HG02798 (cell line): ENCODE results near the gene PCDHGC5.
A peak's percentile ranks its signal among the peaks of the same experiment; 100 is the strongest.

Source experiments
- ATAC-seq: cut with Tn5 transposase; IDR thresholded peaks from one replicate; pipeline ENCODE4 v1.9.1; 2021; ENCODE audit warnings: mild to moderate bottlenecking; ENCODE audit not compliant: unreplicated experiment, poor library complexity

PCDHGC5 gene

GRCh38 chr5:141488591-141489561 lies at the start of gene PCDHGC5:
TSS of gene PCDHGC5 (plus strand) at chr5:141489081. CDS start at chr5:141489241, 160 bp downstream.
- ATAC-seq: no peak

DNA sequence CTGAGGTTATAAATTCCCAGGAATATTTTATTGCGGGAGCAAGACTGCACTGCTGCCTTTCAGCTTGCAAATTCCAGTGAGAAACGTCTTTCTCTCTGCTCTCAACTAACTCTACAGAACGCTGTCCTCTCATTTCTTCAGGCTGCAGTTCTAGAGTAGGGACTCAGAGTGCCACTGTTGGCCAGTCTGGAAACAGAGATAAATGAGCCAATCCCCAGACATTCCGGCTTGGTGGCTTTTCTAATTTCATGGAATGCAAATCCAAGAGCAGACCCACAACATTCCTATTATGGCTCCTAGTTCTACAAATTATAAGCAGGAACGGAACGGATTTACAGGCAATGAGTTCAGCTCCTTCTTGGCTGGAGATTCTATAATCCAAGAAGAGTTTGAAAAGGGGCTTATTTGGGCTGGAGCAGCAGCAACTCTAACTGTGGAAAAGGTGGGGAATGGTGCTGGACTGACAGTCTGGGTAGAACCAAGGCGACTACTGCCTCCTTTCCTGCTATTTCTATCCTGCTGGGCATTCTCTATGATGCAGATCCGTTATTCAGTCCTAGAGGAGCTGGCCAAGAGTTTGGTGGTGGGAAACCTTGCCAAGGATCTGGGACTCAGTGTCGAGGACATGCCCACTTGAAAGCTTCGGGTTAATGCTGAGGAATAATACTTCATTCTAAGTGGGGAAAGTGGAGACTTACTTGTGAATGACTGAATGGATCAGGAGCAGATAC lies 49.3 kb upstream of the PCDHGC5 start:
- no peak for ATAC-seq

DNA sequence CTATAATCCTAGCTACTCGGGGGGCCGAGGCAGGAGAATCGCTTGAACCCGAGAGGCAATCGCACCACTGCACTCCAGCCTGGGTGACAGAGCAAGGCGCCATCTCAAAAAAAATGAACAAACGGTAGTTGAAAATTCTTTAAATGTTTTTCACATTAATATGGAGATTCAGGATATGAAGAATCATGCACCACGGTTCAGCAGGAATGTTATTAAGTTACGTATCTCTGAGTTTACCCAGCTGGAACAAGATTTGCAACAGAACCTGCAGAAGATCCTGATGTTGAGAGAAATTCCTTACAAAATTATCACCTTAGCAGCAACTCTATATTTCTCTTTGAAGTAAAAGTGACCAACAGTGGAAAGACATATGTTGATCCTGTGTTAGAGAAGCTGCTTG lies 48.5 kb upstream of the PCDHGC5 start:
- no peak for ATAC-seq

DNA sequence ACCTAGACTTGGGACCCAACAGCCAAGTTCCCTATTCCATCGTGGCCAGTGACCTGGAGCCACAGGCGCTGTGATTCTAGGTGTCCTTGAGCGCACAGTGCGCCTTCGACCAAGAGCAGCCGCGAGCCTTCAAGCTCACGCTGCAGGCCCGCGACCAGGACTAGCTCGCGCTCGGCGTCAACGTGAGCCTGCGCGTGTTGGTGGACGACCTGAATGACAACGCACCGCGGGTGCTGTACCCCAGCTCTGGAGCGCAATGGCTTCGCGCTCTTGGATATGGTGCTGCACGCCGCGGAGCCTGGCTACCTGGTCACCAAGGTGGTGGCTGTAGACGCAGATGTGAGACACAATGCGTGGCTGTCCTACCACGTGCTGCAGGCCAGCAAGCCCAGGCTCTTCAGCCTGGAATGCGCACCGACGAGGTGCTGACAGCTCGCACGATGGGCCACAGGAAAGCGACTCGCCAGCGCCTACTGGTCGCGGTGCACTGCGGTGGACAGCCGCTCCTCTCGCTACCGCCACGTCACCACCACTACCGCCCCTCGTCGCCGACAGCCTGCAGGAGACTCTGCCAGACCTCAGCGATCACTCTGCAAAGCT lies 47.2 kb upstream of the PCDHGC5 start:
- ATAC-seq: no peak

GRCh38 chr5:141465351-141465750 lies 23.5 kb upstream of the PCDHGC5 start:
- no peak for ATAC-seq

- ATAC-seq: peak; percentile 99
Measured at GRCh38 chr5:141475625-141476131, 13.2 kb upstream of the PCDHGC5 start, which contains the start of gene PCDHGC3. TSS of gene PCDHGC3 (plus strand) at chr5:141475966. CDS start at chr5:141476117, 151 bp downstream.

DNA sequence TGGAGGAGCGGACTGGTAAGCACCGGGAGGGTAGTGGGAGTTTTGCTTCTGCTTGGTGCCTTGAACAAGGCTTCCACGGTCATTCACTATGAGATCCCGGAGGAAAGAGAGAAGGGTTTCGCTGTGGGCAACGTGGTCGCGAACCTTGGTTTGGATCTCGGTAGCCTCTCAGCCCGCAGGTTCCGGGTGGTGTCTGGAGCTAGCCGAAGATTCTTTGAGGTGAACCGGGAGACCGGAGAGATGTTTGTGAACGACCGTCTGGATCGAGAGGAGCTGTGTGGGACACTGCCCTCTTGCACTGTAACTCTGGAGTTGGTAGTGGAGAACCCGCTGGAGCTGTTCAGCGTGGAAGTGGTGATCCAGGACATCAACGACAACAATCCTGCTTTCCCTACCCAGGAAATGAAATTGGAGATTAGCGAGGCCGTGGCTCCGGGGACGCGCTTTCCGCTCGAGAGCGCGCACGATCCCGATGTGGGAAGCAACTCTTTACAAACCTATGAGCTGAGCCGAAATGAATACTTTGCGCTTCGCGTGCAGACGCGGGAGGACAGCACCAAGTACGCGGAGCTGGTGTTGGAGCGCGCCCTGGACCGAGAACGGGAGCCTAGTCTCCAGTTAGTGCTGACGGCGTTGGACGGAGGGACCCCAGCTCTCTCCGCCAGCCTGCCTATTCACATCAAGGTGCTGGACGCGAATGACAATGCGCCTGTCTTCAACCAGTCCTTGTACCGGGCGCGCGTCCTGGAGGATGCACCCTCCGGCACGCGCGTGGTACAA lies 12.6 kb upstream of the PCDHGC5 start:
- peak; percentile 22 for ATAC-seq

GRCh38 chr5:141477044-141477575 lies 11.8 kb upstream of the PCDHGC5 start:
- no peak for ATAC-seq

DNA sequence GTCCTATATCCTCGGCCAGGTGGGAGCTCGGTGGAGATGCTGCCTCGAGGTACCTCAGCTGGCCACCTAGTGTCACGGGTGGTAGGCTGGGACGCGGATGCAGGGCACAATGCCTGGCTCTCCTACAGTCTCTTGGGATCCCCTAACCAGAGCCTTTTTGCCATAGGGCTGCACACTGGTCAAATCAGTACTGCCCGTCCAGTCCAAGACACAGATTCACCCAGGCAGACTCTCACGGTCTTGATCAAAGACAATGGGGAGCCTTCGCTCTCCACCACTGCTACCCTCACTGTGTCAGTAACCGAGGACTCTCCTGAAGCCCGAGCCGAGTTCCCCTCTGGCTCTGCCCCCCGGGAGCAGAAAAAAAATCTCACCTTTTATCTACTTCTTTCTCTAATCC lies 11.1 kb upstream of the PCDHGC5 start:
- no peak for ATAC-seq

DNA sequence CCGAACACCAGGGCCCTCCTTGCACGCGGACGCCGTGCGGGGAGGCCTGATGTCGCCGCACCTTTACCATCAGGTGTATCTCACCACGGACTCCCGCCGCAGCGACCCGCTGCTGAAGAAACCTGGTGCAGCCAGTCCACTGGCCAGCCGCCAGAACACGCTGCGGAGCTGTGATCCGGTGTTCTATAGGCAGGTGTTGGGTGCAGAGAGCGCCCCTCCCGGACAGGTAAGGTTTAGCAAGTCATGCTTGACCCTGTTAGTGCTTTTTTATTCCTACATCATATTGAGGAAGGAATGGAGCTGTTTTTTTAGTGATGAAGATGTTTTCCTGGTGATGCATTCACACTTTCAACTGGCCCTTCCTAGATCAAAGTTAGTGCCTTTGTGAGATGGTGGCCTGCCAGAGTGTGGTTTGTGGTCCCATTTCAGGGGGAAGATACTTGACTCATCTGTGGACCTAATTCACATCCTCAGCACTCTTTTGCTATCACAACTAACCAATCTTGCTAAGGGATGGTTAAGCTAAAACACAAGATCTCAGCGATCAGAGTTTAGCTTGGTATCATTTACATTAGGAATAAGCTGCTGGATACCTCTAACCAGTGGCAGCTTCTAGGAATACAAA lies 10.4 kb upstream of the PCDHGC5 start:
- no peak for ATAC-seq

DNA sequence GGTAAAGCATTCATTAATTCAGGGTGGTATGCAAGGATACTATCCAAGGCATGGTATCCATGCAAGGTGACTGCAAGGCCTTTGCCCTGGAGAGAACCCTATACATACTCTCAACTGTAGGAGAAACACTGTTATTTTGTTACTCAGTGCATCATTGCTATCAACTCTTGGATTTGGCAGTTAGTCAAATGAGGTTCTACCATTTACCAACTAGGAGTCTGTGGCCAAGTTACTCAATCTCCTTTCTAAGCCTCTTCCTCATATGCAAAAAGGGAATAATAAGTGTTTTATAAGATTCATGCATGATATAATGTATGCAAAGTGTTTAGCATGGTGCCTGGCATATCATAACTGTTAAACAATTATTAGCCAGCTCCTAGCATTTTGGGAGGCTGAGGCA lies 9.1 kb upstream of the PCDHGC5 start:
- ATAC-seq: no peak

DNA sequence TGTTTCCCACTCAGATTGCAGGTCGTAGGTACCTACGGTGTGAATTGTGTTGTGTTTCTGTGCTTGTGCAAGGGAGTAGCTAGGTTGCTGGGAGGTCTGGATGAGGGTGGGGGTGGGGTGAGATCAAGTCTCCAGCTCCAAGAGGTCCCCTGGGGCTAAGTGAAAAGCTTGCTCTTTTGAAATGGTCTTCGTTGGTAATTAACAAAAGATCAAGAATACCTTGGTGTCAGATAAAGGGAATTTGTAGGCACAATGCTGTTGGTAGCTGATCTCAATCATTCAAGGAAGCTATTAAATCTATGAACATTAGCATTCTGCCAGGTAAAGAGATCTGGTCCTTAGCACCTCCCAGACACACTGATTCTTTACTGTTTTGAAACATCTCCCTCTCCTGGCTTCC lies 5.0 kb upstream of the PCDHGC5 start:
- no peak for ATAC-seq

GRCh38 chr5:141484310-141484640 lies 4.6 kb upstream of the PCDHGC5 start:
- ATAC-seq: no peak

- ATAC-seq: peak; percentile 74
Measured at GRCh38 chr5:141484641-141485311, 4.1 kb upstream of the PCDHGC5 start, which contains the start of gene PCDHGC4. TSS of gene PCDHGC4 (plus strand) at chr5:141485030. CDS start at chr5:141485174, 144 bp downstream.

DNA sequence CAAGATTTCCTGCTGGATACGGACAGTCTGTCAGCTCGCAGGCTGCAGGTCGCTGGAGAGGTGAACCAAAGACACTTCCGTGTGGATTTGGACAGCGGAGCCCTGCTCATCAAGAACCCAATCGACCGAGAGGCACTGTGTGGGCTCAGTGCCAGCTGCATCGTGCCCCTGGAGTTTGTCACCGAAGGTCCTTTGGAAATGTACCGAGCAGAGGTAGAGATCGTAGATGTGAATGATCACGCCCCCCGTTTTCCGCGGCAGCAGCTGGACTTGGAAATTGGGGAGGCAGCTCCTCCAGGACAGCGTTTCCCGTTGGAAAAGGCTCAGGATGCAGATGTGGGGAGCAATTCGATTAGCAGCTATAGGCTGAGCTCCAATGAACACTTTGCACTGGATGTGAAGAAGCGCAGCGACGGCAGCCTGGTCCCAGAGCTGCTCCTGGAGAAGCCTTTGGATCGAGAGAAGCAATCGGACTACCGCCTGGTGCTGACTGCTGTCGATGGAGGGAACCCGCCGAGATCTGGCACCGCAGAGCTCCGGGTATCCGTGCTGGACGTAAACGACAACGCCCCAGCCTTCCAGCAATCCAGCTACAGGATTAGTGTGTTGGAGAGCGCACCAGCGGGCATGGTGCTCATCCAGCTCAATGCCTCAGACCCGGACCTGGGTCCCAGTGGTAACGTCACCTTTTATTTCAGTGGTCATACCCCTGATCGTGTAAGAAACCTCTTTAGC lies 3.4 kb upstream of the PCDHGC5 start:
- no peak for ATAC-seq

- ATAC-seq: no peak
Measured at GRCh38 chr5:141486091-141486490, 2.8 kb upstream of the PCDHGC5 start.

- ATAC-seq: no peak
Measured at GRCh38 chr5:141487131-141487530, 1.8 kb upstream of the PCDHGC5 start.

GRCh38 chr5:141489841-141490240 lies 960 bp downstream of the PCDHGC5 start:
- no peak for ATAC-seq
